GM21381 (cell line): Measurements from ENCODE around the gene CSNK2A1.
A peak's percentile ranks its signal among the peaks of the same experiment; 100 is the strongest.

Experiments used
- ATAC-seq: cut with Tn5 transposase; IDR thresholded peaks from one replicate; pipeline ENCODE4 v1.9.1; 2021; ENCODE audit warnings: mild to moderate bottlenecking, moderate library complexity; ENCODE audit not compliant: unreplicated experiment

Gene CSNK2A1

DNA sequence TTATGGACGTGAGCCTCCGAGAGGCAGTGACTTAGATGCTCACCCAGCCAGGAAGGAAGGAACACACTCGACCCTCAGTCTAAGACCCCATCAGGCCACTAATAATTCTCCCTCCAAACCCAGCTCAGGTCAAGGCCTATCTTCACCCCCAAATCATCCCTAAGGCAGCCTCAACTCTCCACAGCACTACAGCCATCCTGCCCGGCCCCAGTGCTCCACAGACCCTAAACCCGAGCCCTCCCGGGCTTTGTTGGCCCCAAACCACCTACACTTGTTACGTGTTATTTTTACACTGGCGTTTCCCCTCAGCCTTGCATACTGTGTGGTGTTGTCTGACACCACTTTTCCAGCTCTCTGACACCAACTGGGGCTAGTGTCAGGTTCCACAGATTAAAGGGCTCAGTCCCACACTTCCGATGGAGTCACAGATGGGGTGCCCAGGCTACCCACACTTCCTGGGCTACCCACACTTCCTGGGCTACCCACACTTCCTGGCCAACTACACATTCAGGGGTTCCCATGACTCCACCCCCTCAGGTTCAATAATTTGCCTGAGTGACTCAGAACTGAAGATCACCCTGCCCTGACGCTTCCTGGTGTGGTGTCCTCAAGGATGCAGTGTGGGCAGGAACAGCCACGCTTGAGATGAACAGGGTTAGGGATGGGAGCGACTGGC, 110.2 kb downstream of the CSNK2A1 start:
- peak; percentile 78 for ATAC-seq

DNA sequence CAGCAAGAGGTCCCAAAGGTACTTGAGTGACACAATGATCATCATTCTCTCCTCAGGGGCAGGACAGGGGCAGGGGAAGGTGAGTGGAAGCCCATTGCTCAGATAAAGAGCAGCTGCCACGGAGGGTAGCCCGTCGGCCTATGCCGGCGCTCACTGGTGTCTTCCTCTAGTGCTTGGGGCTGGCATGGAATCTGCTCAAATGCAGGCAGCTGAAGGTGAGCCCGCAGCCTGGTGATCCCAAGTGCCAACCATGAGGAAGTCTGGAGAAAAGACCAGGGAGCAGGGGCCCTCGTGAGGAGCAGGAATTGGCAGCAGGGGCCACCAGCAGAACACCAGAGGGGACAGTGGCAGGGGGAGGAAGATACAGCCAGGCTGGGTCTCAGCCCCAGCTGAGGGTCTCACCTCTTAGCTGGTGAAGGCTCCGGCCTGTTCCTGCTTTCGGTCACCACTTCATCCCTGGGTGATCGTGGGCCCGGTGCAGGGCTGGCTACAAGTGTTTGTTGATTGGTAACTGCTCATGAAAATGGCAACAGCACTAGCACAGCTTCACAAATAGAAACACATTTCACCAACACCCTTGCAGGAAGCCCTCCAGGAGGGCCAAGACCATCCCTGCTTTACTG, 110.8 kb downstream of the CSNK2A1 start:
- no peak for ATAC-seq

DNA sequence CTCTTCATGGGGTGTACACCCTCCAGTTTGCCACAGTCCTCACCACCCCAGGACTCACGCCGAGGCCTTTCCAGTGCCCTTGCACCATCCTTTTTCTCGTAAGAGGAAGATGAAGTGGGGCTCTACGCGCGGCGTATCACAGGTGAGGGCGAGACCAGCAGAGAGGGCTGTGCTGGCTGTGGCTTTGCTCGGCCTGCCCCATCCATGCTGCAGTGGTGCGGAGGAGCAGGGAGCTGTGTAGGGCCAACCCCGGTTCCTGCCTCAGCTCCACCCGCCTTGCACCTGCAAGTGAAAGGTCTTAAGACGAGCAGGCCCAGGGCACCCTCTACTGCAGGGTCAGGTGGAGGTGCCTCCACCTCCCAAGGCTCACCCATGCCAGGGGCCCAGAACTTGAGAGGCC, 111.4 kb downstream of the CSNK2A1 start:
- ATAC-seq: no peak

DNA sequence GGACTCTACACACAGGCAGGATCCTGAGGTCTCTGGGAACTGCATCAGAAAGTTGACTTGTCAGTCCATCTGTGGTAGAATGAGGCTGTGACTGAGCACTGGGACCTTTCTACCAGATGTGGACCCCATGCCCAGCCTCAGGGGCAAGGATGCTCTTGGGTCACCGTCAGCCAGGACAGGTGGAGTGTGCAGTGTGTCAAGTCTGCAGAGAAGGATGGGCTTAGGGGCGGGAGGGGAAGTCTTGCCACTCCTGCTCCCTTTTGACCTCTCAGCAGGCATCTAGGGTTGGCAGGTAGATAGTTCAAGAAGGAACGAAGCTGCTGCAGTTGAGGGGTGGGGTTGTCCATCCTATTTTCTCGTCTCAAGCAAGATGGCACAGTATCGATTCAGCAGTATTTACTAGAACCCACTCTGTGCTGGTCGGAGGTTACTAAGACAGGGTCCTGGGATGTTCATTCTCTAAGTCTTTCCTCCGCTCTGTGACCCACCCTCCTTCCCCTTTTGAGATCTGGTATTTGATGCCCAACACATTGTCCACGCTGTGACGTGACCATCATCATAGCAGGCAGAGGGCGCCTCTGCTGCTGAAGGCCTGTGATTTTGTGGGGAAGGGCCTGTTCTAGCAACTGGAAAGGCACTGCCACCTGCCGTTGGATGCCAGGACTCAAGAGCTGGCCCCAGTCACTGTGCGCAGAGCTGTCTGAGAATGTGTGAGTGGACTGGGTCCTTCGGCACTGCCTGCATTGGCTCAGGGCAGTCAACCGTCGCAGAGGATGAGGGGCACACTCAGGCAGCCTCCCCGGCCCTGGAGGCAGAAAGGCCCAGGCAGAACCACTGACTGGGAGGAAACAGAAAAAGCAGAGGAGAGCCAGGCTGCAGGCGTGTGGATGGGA, 112.3 kb downstream of the CSNK2A1 start:
- no peak for ATAC-seq

DNA sequence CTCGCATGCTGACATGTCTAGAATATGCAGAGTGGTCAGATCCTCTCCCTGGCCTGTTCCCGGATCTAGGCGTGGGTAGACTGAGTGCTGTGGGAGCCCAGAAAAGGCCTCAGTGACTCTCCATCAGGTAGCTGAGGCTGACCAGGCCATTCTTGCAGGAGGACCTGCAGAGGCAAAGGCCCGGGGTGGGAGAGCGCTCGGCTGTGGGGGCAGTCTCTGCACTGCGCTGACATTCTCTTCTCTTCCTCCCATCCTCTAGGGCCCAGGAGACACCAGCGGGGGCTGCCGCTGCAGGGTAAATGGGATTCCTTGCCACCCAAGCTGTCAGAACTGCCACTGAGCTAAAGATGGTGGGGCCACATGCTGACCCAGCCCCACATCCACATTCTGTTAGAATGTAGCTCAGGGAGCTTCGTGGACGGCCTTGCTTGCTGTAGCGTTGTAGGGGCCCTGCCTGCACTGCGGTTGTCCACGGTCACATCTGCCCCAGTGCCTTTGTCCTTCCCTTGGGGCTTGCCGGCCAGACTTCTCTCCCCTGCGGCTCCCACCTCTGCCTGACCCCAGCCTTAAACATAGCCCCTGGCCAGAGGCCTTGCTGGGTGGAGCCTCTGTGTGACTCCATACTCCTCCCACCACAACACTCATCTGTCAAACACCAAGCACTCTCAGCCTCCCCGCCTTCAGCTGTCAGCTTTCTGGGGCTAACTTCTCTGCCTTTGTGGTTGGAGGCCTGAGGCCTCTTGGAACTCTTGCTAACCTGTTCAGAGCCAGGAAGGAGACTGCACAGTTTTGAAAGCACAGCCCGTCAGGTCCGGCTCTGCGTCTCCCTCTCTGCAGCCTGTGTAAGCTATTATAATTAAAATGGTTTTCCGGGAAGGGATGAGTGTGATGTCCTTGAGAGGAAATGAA, 113.2 kb downstream of the CSNK2A1 start:
- no peak for ATAC-seq

DNA sequence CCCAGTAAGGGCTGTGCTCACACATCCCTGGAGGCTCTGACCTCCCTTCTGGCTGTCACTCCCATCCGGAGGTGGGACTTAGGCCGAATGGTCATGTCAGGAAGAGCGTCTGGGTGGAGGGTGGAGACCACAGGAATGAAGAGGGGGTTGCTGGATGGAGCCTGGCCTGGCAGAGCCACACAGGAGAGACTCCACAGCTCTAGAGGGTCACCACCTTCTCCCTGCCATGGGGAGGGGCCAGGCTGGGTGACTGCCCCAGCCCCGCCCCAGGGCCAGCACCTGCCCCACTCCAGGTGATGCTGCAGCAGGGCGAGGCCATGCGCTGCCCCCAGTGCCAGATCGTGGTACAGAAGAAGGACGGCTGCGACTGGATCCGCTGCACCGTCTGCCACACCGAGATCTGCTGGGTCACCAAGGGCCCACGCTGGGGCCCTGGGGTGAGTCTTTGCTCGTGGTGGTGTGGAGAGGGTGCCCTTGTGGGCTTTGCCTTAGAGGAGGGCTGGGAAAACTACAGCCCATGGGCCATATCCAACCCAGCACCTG, 114.9 kb downstream of the CSNK2A1 start:
- no peak for ATAC-seq

DNA sequence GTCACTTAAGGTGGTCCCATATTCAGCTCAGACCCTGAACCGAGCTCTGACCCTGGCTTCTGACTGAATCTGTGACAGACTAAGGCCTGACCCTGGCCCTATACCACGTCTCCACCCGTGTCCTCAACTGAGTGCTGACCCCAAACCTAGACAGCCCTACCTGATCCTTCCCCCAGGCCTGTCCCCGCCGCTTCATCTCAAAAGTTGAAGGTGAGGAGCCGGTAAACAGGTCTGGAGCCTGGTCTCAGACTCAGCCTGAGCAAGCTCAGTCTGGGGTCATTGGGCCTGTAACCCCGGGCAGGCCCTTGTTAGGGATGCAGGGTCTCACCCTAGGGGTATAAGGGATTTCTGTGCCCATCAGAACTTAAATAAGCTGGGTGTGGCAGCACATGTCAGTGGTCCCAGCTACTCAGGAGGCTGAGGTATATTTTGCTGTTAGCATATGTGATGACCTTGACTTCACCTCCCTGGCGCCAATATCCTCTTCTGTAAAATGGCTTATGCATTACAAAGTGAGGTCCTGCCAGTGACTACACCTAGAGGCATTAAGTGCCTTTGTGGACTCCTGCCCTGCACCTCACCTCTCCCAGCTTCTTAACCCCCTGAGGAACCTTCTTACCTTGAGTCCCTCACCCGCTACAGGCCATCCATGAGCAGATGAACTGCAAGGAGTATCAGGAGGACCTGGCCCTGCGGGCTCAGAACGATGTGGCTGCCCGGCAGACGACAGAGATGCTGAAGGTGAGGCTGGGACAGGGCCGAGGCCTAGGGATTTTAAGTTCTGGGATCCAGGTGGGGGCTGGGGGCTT, 115.5 kb downstream of the CSNK2A1 start:
- no peak for ATAC-seq

DNA sequence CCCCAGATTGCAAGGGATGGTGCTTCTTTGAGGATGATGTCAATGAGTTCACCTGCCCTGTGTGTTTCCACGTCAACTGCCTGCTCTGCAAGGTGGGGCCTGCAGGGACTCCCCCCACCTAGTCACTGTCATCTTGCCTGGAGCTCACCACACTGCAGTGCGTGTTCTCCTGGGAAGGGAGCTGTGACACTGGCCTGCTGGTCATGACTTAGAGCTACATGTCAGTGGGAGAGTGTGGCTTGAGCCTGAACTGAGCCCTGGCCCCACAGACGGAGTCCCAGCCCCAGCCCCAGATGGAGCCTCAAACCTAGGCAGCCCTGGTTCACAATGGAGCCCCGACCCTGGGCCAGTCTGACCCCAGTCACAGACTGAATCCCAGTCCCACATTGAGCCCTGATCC, 116.2 kb downstream of the CSNK2A1 start:
- no peak for ATAC-seq

DNA sequence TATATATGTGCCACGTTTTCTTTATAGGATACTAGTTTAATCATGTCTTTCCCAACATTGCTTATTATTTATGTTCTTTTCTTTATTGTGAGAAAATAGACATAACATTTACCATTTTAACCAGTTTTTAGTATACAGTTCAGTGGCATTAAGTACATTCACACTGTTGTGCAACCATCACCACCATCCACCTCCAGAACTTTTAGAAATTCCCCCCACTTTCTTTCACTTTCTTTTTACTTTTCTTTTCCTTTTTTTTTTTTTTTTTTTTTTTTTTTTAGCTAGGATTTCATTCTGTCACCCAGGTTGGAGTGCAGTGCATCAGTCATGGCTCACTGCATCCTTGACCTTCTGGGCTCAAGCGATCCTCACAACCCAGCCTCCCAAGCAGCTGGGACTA, 117.0 kb downstream of the CSNK2A1 start:
- ATAC-seq: no peak
